Measurements from ENCODE around the gene KDSR. TPM values are rescaled to one million over a fixed set of nuclear protein-coding genes. Genes with fewer than 3 reads are reported as not detected.

The KDSR gene
- total and polyA plus RNA-seq, 9 of the 15 experiments (the other 6 are each of a cell fraction or from before 2014, with no cell fraction given): 4.0 to 24.7 (median 12.4) TPM

GRCh38 chr18:63365876-63366212 lies 1.2 kb downstream of the KDSR start:
- peak in 2 of 4 experiments; percentile 11 to 14 for DNase-seq (ENCODE audit: extremely low read depth in 1 of 4, low spot score in 3 of 4)
- no peak for FAIRE-seq
- Histone ChIP-seq H3K4me2 (ENCODE audit: insufficient read depth, low read length) (peak overlapping the region; percentile 90), H3K27ac (ENCODE audit: extremely low read depth, low read depth, low read length) (peak overlapping the region; percentile 87; the same call in 1 of the 3 replicates), H3K4me1 (replicated peaks in 1 of 2; ENCODE audit: control insufficient read depth in 2 of 2, insufficient read depth in 2 of 2, low read length in 2 of 2) (peaks cover 6 to 12% of the 10 kb centered on the region in 2 experiments; a peak in 3 of 5 replicates), H3K79me2 (ENCODE audit: control insufficient read depth, insufficient read depth, low read length) (peaks cover 18% of the 10 kb centered on the region), H3K4me3 (peak overlapping the region; percentile 79), H3K9ac (ENCODE audit: insufficient read depth in 1 of 2, low read depth in 2 of 2, low read length in 2 of 2) (peak overlapping the region; percentile 74 to 95), H3K27me3 (ENCODE audit: control insufficient read depth in 2 of 2, insufficient read depth in 2 of 2, low read length in 2 of 2) (no peaks in the 10 kb centered on the region), H3K9me1 (ENCODE audit: control insufficient read depth, insufficient read depth, low read length) (no peaks in the 10 kb centered on the region), H3K9me3 (replicated peaks; ENCODE audit: control insufficient read depth, insufficient read depth, low read depth, low read length) (no peaks in the 10 kb centered on the region), H2AFZ (ENCODE audit: low read depth, low read length) (peak overlapping the region; percentile 95), H4K20me1 (replicated peaks; ENCODE audit: control insufficient read depth, insufficient read depth, low read length) (no peaks in the 10 kb centered on the region), H3K36me3 (ENCODE audit: control insufficient read depth, insufficient read depth, low read length) (peaks cover 10% of the 10 kb centered on the region; the same call in 1 of the 3 replicates)
- no TSS peak for BruUV-seq (replicated peaks)
- 3% methylated on average over 10 of the region's 12 CpGs for WGBS (ENCODE audit: insufficient coverage, low coverage, missing lambda C conversion rate)
- ChIA-PET POLR2A (interaction anchor here (0.5 to 2.1 kb wide), 6 partner anchors 9 to 518 kb away, joined by 3 to 6 read pairs (median 3); partner anchors contain the start of gene VPS4B), CTCF (ENCODE audit: low intra/inter-chr PET ratio) (no interaction called here)
- TF ChIP-seq ADNP (tag; IDR thresholded peaks at IDR 0.05) (no peak), MYBL2 (IDR thresholded peaks at IDR 0.05; ENCODE audit: low read depth) (no peak), MYBL2 (CRISPR knock-in tag; IDR thresholded peaks at IDR 0.05; ENCODE audit: borderline replicate concordance) (no peak), RBM17 (IDR thresholded peaks at IDR 0.05; ENCODE audit: borderline replicate concordance, low read depth, low read length) (no peak), PHF8 (IDR thresholded peaks at IDR 0.05; ENCODE audit: borderline replicate concordance, low read length) (no peak), ZNF121 (CRISPR knock-in tag; conservative IDR thresholded peaks at IDR 0.05) (no peak), ZNF507 (tag; conservative IDR thresholded peaks at IDR 0.05) (no peak), BCL6 (CRISPR knock-in tag; IDR thresholded peaks at IDR 0.05) (no peak), EZH2 (IDR thresholded peaks at IDR 0.05; ENCODE audit: borderline replicate concordance, low read depth, low read length) (no peak), COPS2 (conservative IDR thresholded peaks at IDR 0.05) (no peak), ID3 (CRISPR knock-in tag; IDR thresholded peaks at IDR 0.05) (no peak), ID3 (tag; IDR thresholded peaks at IDR 0.05) (no peak), NFIC (IDR thresholded peaks at IDR 0.05) (no peak), ATF1 (CRISPR knock-in tag; IDR thresholded peaks at IDR 0.05) (no peak), ATF1 (tag; IDR thresholded peaks at IDR 0.05) (no peak), GTF2E2 (tag; IDR thresholded peaks at IDR 0.05) (no peak), KDM1A (IDR thresholded peaks at IDR 0.05) (no peak), ZNF184 (CRISPR knock-in tag; IDR thresholded peaks at IDR 0.05) (no peak), E2F5 (CRISPR knock-in tag; IDR thresholded peaks at IDR 0.05) (no peak), GATAD2B (IDR thresholded peaks at IDR 0.05; ENCODE audit: borderline replicate concordance) (no peak)
- intact Hi-C loops (cut with micrococcal nuclease) (loop anchor here (5.0 kb wide), 1 partner anchor 56 kb away; the partner anchor contains the start of gene VPS4B), in situ Hi-C loops (cut with MboI) (no loop called here)
- ATAC-seq: no peak
